ENCODE data around the gene WNK1.
"Not testable (repeated sequence)": the region's sequence is repeated elsewhere in the genome, so short reads cannot be mapped to it uniquely, and the experiment has no call there.

WNK1 gene

GRCh38 chr12:931591-931990 is 179.2 kb downstream of the WNK1 start:
- no peak for TF ChIP-seq CTCF (IDR thresholded peaks at IDR 0.05; ENCODE audit: low read depth, low read length)
- no peak for DNase-seq (ENCODE audit: extremely low read depth, low read depth)

GRCh38 chr12:935891-936290 is 183.5 kb downstream of the WNK1 start:
- DNase-seq (ENCODE audit: extremely low read depth, low read depth), result not testable (repeated sequence)

- TF ChIP-seq CTCF (IDR thresholded peaks at IDR 0.05; ENCODE audit: low read depth, low read length), result no peak
- no peak for DNase-seq (ENCODE audit: extremely low read depth, low read depth)
Observed at GRCh38 chr12:936377-937345, 184.3 kb downstream of the WNK1 start.

GRCh38 chr12:938810-939209 is 186.4 kb downstream of the WNK1 start:
- TF ChIP-seq CTCF (IDR thresholded peaks at IDR 0.05; ENCODE audit: low read depth, low read length), result no peak
- no peak for DNase-seq (ENCODE audit: extremely low read depth, low read depth)

- no peak for DNase-seq (ENCODE audit: extremely low read depth, low read depth)
- no peak for TF ChIP-seq CTCF (IDR thresholded peaks at IDR 0.05; ENCODE audit: low read depth, low read length)
Observed at GRCh38 chr12:943051-943450, 190.7 kb downstream of the WNK1 start.

- no peak for TF ChIP-seq CTCF (IDR thresholded peaks at IDR 0.05; ENCODE audit: low read depth, low read length)
- DNase-seq (ENCODE audit: extremely low read depth, low read depth), result no peak
Observed at GRCh38 chr12:944211-944610, 191.8 kb downstream of the WNK1 start.

- no peak for DNase-seq (ENCODE audit: extremely low read depth, low read depth)
- TF ChIP-seq CTCF (IDR thresholded peaks at IDR 0.05; ENCODE audit: low read depth, low read length), result no peak
Observed at GRCh38 chr12:946212-946611, 193.8 kb downstream of the WNK1 start.

- no peak for TF ChIP-seq CTCF (IDR thresholded peaks at IDR 0.05; ENCODE audit: low read depth, low read length)
- DNase-seq (ENCODE audit: extremely low read depth, low read depth), result no peak
Observed at GRCh38 chr12:946631-947030, 194.3 kb downstream of the WNK1 start.

Measured in AG09319 (cell line).